ENCODE data around the gene EVX2. TPM values are rescaled to one million over a fixed set of nuclear protein-coding genes. Genes with fewer than 3 reads are reported as not detected.

The EVX2 gene
- total and polyA plus RNA-seq, 2 donors (not counting 1 experiment from before 2014, with no cell fraction given) = not detected

- Mint-ChIP-seq H3K9me3 (ENCODE audit: insufficient read depth) (peaks cover 4% of the 10 kb centered on the region), H3K27me3 (peaks cover 82% of the 10 kb centered on the region), H3K4me1 (peaks cover 8% of the 10 kb centered on the region), H3K4me3 (no peak overlapping the region), H3K27ac (no peak overlapping the region)
- Histone ChIP-seq H2AFZ (ENCODE audit: insufficient read depth, low read depth, low read length, poor library complexity, severe bottlenecking) (no peak overlapping the region), H3K4me3 (ENCODE audit: control extremely low read depth in 1 of 5, extremely low read depth in 1 of 5, insufficient read depth in 1 of 5, low read depth in 2 of 5, low read length in 4 of 5) (no peak overlapping the region), H4K20me1 (ENCODE audit: control insufficient read depth, insufficient read depth, low read length, poor library complexity, severe bottlenecking) (no peaks in the 10 kb centered on the region), H3K27me3 (replicated peaks in 1 of 4; ENCODE audit: control extremely low read depth in 1 of 4, control insufficient read depth in 3 of 4, insufficient read depth in 4 of 4, low read length in 3 of 4) (peaks cover 0 to 95% (median 77%) of the 10 kb centered on the region in 4 experiments), H3K79me2 (ENCODE audit: control insufficient read depth, insufficient read depth, low read length) (no peaks in the 10 kb centered on the region), H3K36me3 (replicated peaks in 1 of 2; ENCODE audit: control extremely low read depth in 1 of 2, control insufficient read depth in 1 of 2, extremely low read depth in 1 of 2, insufficient read depth in 2 of 2, low read length in 1 of 2) (no peaks in the 10 kb centered on the region), H3K27ac (ENCODE audit: low read length in 2 of 2) (no peak overlapping the region), H3K4me1 (ENCODE audit: control insufficient read depth in 2 of 2, insufficient read depth in 2 of 2, low read length in 2 of 2) (peaks cover 0 to 10% of the 10 kb centered on the region in 2 donors), H3K9me3 (ENCODE audit: control extremely low read depth in 1 of 3, control insufficient read depth in 2 of 3, insufficient read depth in 1 of 3, low read length in 2 of 3) (peaks cover 0 to 55% (median 2%) of the 10 kb centered on the region in 3 donors), H3K4me2 (replicated peaks; ENCODE audit: low read depth, low read length, poor library complexity, severe bottlenecking) (no peak overlapping the region), H3K9ac (ENCODE audit: low read length) (no peak overlapping the region)
- WGBS (ENCODE audit: insufficient coverage) = 15% methylated on average over 23 of the region's 26 CpGs
- CTCF ChIA-PET = interaction anchor here (0.6 to 1.0 kb wide), 2 partner anchors 13 to 40 kb away, joined by 3 read pairs; no protein-coding TSS in a partner anchor
- TF ChIP-seq, protein P1, sequence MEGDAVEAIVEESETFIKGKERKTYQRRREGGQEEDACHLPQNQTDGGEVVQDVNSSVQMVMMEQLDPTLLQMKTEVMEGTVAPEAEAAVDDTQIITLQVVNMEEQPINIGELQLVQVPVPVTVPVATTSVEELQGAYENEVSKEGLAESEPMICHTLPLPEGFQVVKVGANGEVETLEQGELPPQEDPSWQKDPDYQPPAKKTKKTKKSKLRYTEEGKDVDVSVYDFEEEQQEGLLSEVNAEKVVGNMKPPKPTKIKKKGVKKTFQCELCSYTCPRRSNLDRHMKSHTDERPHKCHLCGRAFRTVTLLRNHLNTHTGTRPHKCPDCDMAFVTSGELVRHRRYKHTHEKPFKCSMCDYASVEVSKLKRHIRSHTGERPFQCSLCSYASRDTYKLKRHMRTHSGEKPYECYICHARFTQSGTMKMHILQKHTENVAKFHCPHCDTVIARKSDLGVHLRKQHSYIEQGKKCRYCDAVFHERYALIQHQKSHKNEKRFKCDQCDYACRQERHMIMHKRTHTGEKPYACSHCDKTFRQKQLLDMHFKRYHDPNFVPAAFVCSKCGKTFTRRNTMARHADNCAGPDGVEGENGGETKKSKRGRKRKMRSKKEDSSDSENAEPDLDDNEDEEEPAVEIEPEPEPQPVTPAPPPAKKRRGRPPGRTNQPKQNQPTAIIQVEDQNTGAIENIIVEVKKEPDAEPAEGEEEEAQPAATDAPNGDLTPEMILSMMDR (IDR thresholded peaks at IDR 0.05) = no peak
- TF ChIP-seq EZH2 (IDR thresholded peaks at IDR 0.05; ENCODE audit: borderline replicate concordance, insufficient read depth, low read depth, low read length, poor library complexity, severe bottlenecking) = no peak
- POLR2A ChIA-PET = no interaction called here
- no peak for DNase-seq
- intact Hi-C loops (cut with micrococcal nuclease) = no loop called here
- ATAC-seq (ENCODE audit: low read depth) = no peak
Measured at GRCh38 chr2:176114120-176114929, 30.6 kb upstream of the EVX2 start.
